GM19328 (cell line): ENCODE results near the gene CDC42BPG.

Experiments used
- ATAC-seq: cut with Tn5 transposase; IDR thresholded peaks from one replicate; pipeline ENCODE4 v1.9.1; 2021; ENCODE audit warnings: mild to moderate bottlenecking, moderate library complexity; ENCODE audit not compliant: unreplicated experiment

Gene CDC42BPG

GRCh38 chr11:64844330-64845128, at the start of gene CDC42BPG:
Gene CDC42BPG, minus strand, starts transcription at chr11:64844653. Its CDS starts 84 bp downstream, at chr11:64844569.
- no peak for ATAC-seq

GRCh38 chr11:64893194-64894069, 49.0 kb upstream of the CDC42BPG start:
- ATAC-seq, result no peak

- ATAC-seq, result no peak
Observed at GRCh38 chr11:64892838-64893193, 48.4 kb upstream of the CDC42BPG start.

- ATAC-seq, result no peak
Observed at GRCh38 chr11:64892411-64892831, 48.0 kb upstream of the CDC42BPG start.

- no peak for ATAC-seq
Observed at GRCh38 chr11:64891880-64892279, 47.4 kb upstream of the CDC42BPG start.

GRCh38 chr11:64891215-64891848, 46.9 kb upstream of the CDC42BPG start:
- ATAC-seq, result no peak

- ATAC-seq, result no peak
Observed at GRCh38 chr11:64890522-64890939, 46.1 kb upstream of the CDC42BPG start.

- no peak for ATAC-seq
Observed at GRCh38 chr11:64888729-64889511, 44.5 kb upstream of the CDC42BPG start.

- ATAC-seq, result no peak
Observed at GRCh38 chr11:64888406-64888728, 43.9 kb upstream of the CDC42BPG start.

- ATAC-seq, result peak; percentile 65
Observed at GRCh38 chr11:64887757-64888405, 43.4 kb upstream of the CDC42BPG start.

GRCh38 chr11:64887234-64887756, 42.8 kb upstream of the CDC42BPG start:
- no peak for ATAC-seq

GRCh38 chr11:64885367-64886286, 41.2 kb upstream of the CDC42BPG start:
- ATAC-seq, result no peak

- ATAC-seq, result no peak
Observed at GRCh38 chr11:64884019-64884418, 39.6 kb upstream of the CDC42BPG start.

- no peak for ATAC-seq
Observed at GRCh38 chr11:64883575-64883974, 39.1 kb upstream of the CDC42BPG start.

GRCh38 chr11:64882243-64882642, 37.8 kb upstream of the CDC42BPG start:
- no peak for ATAC-seq

- no peak for ATAC-seq
Observed at GRCh38 chr11:64881476-64881875, 37.0 kb upstream of the CDC42BPG start.

- no peak for ATAC-seq
Observed at GRCh38 chr11:64880240-64881001, 36.0 kb upstream of the CDC42BPG start.

GRCh38 chr11:64879244-64879900, 34.9 kb upstream of the CDC42BPG start:
- no peak for ATAC-seq
